ENCODE data around the gene PDE7B. TPM values are rescaled to one million over a fixed set of nuclear protein-coding genes. Genes with fewer than 3 reads are reported as not detected.

PDE7B gene
- total and polyA plus RNA-seq, 2 donors (not counting 1 experiment from before 2014, with no cell fraction given) = 7.9 to 21.5 TPM

GRCh38 chr6:136069119-136069518 lies 217.6 kb downstream of the PDE7B start:
- no peaks in the 10 kb centered on the region for H4K20me1 ChIP-seq (ENCODE audit: control insufficient read depth, extremely low read depth, insufficient read depth, low read length)
- no peak overlapping the region for H3K4me3 ChIP-seq (replicated peaks in 1 of 4; ENCODE audit: control extremely low read depth in 1 of 4, insufficient read depth in 1 of 4, low read depth in 3 of 4, low read length in 4 of 4)
- DNase-seq (ENCODE audit: low read depth in 2 of 2) = peak; percentile 72 to 86
- no peak overlapping the region for H3K4me2 ChIP-seq (ENCODE audit: extremely low read depth, insufficient read depth, low read length)
- no peaks in the 10 kb centered on the region for H3K9me3 ChIP-seq (ENCODE audit: control insufficient read depth, insufficient read depth, low read depth, low read length)
- no peak overlapping the region for H2AFZ ChIP-seq (ENCODE audit: low read length)
- H3K27ac ChIP-seq (ENCODE audit: insufficient read depth, low read length) = peak overlapping the region; percentile 83
- no peaks in the 10 kb centered on the region for H3K79me2 ChIP-seq (ENCODE audit: control insufficient read depth, insufficient read depth, low read length)
- H3K4me1 ChIP-seq (ENCODE audit: control insufficient read depth, extremely low read depth, insufficient read depth, low read length) = peaks cover 8% of the 10 kb centered on the region
- peak overlapping the region; percentile 10 for H3K9ac ChIP-seq (ENCODE audit: insufficient read depth, low read length)
- no peaks in the 10 kb centered on the region for H3K27me3 ChIP-seq (ENCODE audit: control insufficient read depth, insufficient read depth, low read length)
- no peak for TF ChIP-seq CTCF (conservative IDR thresholded peaks at IDR 0.05 in 1 of 2, IDR thresholded peaks at IDR 0.05 in 1 of 2; ENCODE audit: low read depth in 1 of 2, low read length in 2 of 2)
- TF ChIP-seq EZH2 (IDR thresholded peaks at IDR 0.05; ENCODE audit: low read length, missing control alignments) = no peak
- no peaks in the 10 kb centered on the region for H3K36me3 ChIP-seq (ENCODE audit: control insufficient read depth, insufficient read depth, low read length)

GRCh38 chr6:136070815-136071214 lies 219.3 kb downstream of the PDE7B start:
- H4K20me1 ChIP-seq (ENCODE audit: control insufficient read depth, extremely low read depth, insufficient read depth, low read length) = no peaks in the 10 kb centered on the region
- no peak overlapping the region for H2AFZ ChIP-seq (ENCODE audit: low read length)
- H3K36me3 ChIP-seq (ENCODE audit: control insufficient read depth, insufficient read depth, low read length) = no peaks in the 10 kb centered on the region
- H3K27me3 ChIP-seq (ENCODE audit: control insufficient read depth, insufficient read depth, low read length) = no peaks in the 10 kb centered on the region
- peak in 1 of 2 donors; percentile 36 for DNase-seq (ENCODE audit: low read depth in 2 of 2)
- no peak overlapping the region for H3K9ac ChIP-seq (ENCODE audit: insufficient read depth, low read length)
- no peaks in the 10 kb centered on the region for H3K9me3 ChIP-seq (ENCODE audit: control insufficient read depth, insufficient read depth, low read depth, low read length)
- H3K4me1 ChIP-seq (ENCODE audit: control insufficient read depth, extremely low read depth, insufficient read depth, low read length) = peaks cover 8% of the 10 kb centered on the region
- no peaks in the 10 kb centered on the region for H3K79me2 ChIP-seq (ENCODE audit: control insufficient read depth, insufficient read depth, low read length)
- TF ChIP-seq CTCF (conservative IDR thresholded peaks at IDR 0.05 in 1 of 2, IDR thresholded peaks at IDR 0.05 in 1 of 2; ENCODE audit: low read depth in 1 of 2, low read length in 2 of 2) (no peak), EZH2 (IDR thresholded peaks at IDR 0.05; ENCODE audit: low read length, missing control alignments) (no peak)
- no peak overlapping the region for H3K4me3 ChIP-seq (replicated peaks in 1 of 4; ENCODE audit: control extremely low read depth in 1 of 4, insufficient read depth in 1 of 4, low read depth in 3 of 4, low read length in 4 of 4)
- H3K27ac ChIP-seq (ENCODE audit: insufficient read depth, low read length) = no peak overlapping the region
- no peak overlapping the region for H3K4me2 ChIP-seq (ENCODE audit: extremely low read depth, insufficient read depth, low read length)

DNA sequence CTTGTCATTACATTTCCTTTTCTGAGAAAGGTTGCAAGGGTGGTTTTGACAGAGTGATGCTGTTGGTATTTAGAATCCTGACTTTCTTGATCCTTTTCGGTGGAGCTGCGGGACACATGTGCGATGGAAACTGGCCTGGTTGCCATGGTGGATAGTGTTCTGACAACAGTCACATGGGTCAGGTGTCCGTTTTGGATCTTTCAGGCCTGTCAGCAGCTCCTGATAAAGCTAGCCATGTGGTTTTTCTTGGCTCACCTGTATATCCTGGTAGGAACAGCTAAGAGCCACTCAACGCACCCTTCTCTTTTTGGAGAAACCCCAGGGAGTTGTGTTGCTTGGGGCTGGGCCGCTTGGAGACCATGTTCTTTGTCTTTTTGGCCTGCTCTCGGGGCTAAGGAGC lies 221.2 kb downstream of the PDE7B start:
- Histone ChIP-seq H4K20me1 (ENCODE audit: control insufficient read depth, extremely low read depth, insufficient read depth, low read length) (no peaks in the 10 kb centered on the region), H2AFZ (ENCODE audit: low read length) (no peak overlapping the region), H3K4me3 (replicated peaks in 1 of 4; ENCODE audit: control extremely low read depth in 1 of 4, insufficient read depth in 1 of 4, low read depth in 3 of 4, low read length in 4 of 4) (no peak overlapping the region), H3K9ac (ENCODE audit: insufficient read depth, low read length) (no peak overlapping the region), H3K36me3 (ENCODE audit: control insufficient read depth, insufficient read depth, low read length) (no peaks in the 10 kb centered on the region), H3K4me1 (ENCODE audit: control insufficient read depth, extremely low read depth, insufficient read depth, low read length) (peaks cover 11% of the 10 kb centered on the region), H3K9me3 (ENCODE audit: control insufficient read depth, insufficient read depth, low read depth, low read length) (no peaks in the 10 kb centered on the region), H3K79me2 (ENCODE audit: control insufficient read depth, insufficient read depth, low read length) (no peaks in the 10 kb centered on the region), H3K27ac (ENCODE audit: insufficient read depth, low read length) (no peak overlapping the region), H3K27me3 (ENCODE audit: control insufficient read depth, insufficient read depth, low read length) (no peaks in the 10 kb centered on the region), H3K4me2 (ENCODE audit: extremely low read depth, insufficient read depth, low read length) (no peak overlapping the region)
- TF ChIP-seq EZH2 (IDR thresholded peaks at IDR 0.05; ENCODE audit: low read length, missing control alignments) (no peak), CTCF (conservative IDR thresholded peaks at IDR 0.05 in 1 of 2, IDR thresholded peaks at IDR 0.05 in 1 of 2; ENCODE audit: low read depth in 1 of 2, low read length in 2 of 2) (no peak)
- no peak for DNase-seq (ENCODE audit: low read depth in 2 of 2)

Data from fibroblast of lung (primary cell).